HepG2 (cell line): Measurements from ENCODE around the gene COL27A1. TPM values are rescaled to one million over a fixed set of nuclear protein-coding genes. Genes with fewer than 3 reads are reported as not detected.

ENCODE experiments used
- E2F1 ChIP-seq: sonication (generic); formaldehyde crosslinking; IDR thresholded peaks from 2 replicates; pipeline ENCODE4 v1.5.0; 2020; ENCODE audit warnings: missing genetic modification reagents
- HCFC1 ChIP-seq: fragments of 150-350 bp; IDR thresholded peaks from 2 replicates; pipeline ENCODE4 v1.6.1; 2014; ENCODE audit warnings: low read depth, low read length
- HIC2 ChIP-seq: sonication (generic); formaldehyde crosslinking; IDR thresholded peaks from 2 replicates; pipeline ENCODE4 v1.9.0; 2022; ENCODE audit warnings: low read depth, missing genetic modification reagents
- NAIF1 ChIP-seq: sonication (generic); formaldehyde crosslinking; IDR thresholded peaks from 2 replicates; pipeline ENCODE4 v1.5.0; 2020; ENCODE audit warnings: mild to moderate bottlenecking, missing genetic modification reagents, borderline replicate concordance
- NR3C1 ChIP-seq: sonication (generic); formaldehyde crosslinking; IDR thresholded peaks from 2 replicates; pipeline ENCODE4 v1.4.0; 2020; ENCODE audit warnings: missing genetic modification reagents
- ZBTB33 ChIP-seq: sonication (generic); formaldehyde crosslinking; IDR thresholded peaks from 2 replicates; pipeline ENCODE4 v1.4.0; 2020; ENCODE audit warnings: missing genetic modification reagents
- ZBTB38 ChIP-seq: sonication (generic); formaldehyde crosslinking; IDR thresholded peaks from 2 replicates; pipeline ENCODE4 v1.5.1; 2020; ENCODE audit warnings: mild to moderate bottlenecking, missing genetic modification reagents
- ZFAT ChIP-seq: sonication (generic); formaldehyde crosslinking; conservative IDR thresholded peaks from 2 replicates; pipeline ENCODE4 v1.8.1; 2023; ENCODE audit warnings: missing genetic modification reagents, inconsistent platforms
- ZNF629 ChIP-seq: sonication (generic); formaldehyde crosslinking; conservative IDR thresholded peaks from 2 replicates; pipeline ENCODE4 v1.5.0; 2020; ENCODE audit warnings: missing genetic modification reagents
- polyA plus RNA-seq, 8 experiments: library from polyadenylated mRNA; depleted of rRNA in 3 of 8; stranded (reverse) in 7 of 8; unstranded in 1 of 8; fragments of >200 nt; fragmentation: Illumina TruSeq in 4 of 8; extraction: Trizol in 4 of 8; gene quantifications; 2 replicates each; pipeline versions ENCODE4 v1.2.1 to v1.2.3, GENCODE V29; 2011 to 2016; ENCODE audit warnings: low read depth in 4 of 8, missing spikeins in 1 of 8, mixed read lengths in 1 of 8; ENCODE audit not compliant: insufficient read depth in 1 of 8
- total RNA-seq, 5 experiments: library from RNA; depleted of rRNA; stranded (reverse); fragments of >200 nt; fragmentation: Illumina TruSeq; extraction: Trizol; gene quantifications; 2 replicates each; pipeline ENCODE4 v1.2.3, GENCODE V29; 2016; ENCODE audit warnings: low read depth in 1 of 5

COL27A1 gene
- total and polyA plus RNA-seq, 2 of the 13 experiments (the other 11 are each of a cell fraction or from before 2014, with no cell fraction given), result 71.3 to 89.1 TPM

- TF ChIP-seq ZBTB33 (CRISPR knock-in tag), result peak; percentile 89
- no peak for TF ChIP-seq E2F1 (CRISPR knock-in tag)
- TF ChIP-seq ZBTB38 (CRISPR knock-in tag), result peak; percentile 44; the same call in 1 of the 2 replicates
- TF ChIP-seq NR3C1 (CRISPR knock-in tag), result no peak
- TF ChIP-seq HIC2, result no peak
- TF ChIP-seq HCFC1, result no peak
- TF ChIP-seq ZFAT (CRISPR knock-in tag), result no peak
- no peak for TF ChIP-seq NAIF1 (CRISPR knock-in tag)
- TF ChIP-seq ZNF629 (CRISPR knock-in tag), result peak; percentile 57
- TF ChIP-seq, all 625 proteins: peak for 6
Observed at GRCh38 chr9:114238891-114239875, 83.8 kb downstream of the COL27A1 start (continued).
